Brain pericyte (primary cell): Measurements from ENCODE around the gene MAP2K5.

Source experiments
- DNase-seq: peaks from one replicate; pipeline ENCODE4 v3.0.0-alpha.2; 2012; ENCODE audit warnings: low read depth, low spot score

MAP2K5 gene

DNA sequence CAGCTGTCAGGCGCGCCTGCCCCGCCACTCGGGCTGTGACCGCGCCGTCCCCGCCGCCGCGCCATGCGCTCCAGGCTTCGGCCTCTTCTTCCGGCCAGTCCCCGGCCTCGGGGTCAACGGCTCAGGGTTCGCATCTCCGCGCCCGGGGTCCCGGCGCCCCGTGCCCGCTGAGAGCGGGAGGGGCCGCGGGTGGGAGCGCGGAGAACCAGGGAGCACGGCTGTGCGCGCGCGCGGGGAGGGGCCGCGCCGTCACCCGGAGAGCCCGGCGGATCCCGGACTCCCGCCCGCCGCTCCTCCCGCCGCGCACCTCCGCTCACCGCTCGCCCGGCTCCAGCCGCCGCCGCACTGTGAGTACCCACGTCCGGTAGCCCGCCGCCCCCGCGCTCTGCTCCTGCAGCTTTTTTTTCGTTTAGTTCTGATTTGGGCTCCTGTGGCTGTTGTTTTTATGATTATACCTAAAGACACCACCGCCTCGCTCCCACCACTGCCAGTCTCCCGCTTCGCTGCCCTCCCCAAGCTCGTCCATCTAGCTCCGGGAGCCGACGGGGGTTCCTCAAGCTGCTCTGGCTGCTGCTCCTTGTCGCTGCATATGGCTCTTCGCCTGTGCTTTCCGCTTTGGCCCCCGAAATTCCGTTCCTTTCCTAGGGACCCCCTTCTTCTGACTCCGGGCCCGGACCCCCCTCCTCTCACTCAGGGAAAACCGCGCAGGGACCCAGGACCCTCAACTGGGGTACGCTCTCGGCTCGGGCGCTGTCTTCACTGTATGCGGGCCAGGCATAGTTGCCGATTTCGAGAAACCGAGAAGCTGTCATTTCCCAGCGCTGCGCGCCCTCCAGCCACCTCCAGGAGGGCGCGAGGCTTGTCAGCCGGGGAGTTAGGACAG, 281.1 kb downstream of the MAP2K5 start:
- no peak for DNase-seq

DNA sequence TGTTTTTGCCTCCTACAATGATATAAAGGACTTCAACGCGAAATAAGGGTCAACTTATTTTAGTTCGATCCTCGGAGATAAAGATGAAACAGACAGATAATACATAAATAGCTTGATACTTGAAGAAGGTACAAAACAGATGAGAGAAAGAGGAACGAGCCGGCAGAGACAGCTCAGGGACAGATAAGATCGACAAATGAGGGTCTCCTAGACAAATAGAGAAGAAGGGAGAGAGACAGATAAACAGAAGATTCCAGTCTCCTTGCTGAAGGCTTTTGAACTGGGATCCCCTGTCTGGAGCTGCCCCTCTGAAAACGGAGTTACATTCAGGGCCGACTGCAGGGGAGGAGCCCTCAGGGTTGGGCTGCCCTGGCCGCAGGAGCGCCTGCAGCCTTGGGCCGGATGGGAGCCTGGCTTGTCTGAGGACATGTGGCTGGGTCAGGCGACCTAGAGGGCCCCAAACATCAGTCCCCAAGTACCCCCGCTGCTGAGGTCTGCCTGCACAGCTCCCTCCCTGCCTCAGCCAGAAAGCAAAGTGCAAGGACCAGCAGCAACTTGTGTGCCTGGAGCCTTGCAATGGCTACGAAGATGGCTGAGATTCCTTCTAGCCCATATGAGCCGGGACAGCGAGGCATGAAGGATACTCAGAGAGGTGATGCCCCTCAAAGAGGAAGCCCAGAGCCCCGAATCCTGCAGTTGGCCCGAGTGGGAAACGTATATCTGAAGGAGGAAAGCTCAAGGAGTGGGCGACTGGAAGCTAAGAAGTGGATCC, 281.9 kb downstream of the MAP2K5 start:
- DNase-seq, result no peak

DNA sequence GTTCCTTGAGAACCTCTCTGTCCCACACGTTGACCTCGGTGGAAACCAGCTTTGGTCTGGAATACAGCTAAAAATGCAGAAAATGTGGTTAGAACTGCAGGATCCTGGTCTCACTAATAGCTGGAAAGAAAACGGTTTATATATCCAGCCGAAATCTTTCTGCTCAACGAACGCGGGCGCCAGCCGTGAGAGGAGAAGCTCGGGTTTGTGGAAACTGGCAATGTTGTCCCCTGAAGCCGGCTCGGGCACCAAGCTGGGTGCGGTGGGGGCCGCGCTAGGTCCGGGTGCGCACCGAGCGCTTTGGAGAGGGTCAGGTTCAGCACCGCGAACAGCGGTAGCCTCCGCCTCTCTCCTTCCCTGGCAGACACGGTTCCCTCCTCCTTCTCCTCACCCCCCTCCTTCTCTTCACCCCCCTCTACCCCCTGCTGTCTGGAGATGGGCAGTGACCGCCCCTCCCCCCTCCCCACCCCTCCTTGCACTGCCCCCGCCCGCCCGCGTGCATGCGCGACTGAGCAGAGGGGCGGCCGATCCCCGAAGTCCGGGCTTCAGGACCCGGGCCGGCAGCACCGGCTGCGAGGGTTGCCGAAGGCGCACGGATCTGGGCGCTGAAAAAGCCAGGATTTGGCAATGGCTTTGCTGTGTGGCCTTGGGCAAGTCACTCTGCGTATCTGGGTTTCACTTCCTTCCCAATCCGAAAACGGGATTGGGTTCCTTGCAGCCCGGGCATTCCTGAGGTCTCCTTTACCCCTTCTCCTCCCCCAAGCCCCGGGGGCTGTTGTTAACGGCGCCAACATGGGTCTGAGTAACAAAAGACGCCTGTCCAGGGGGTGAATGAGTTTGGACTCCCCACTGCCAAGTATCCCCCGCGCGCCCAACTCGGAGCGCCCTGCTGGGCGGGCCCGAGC, 282.7 kb downstream of the MAP2K5 start, which contains the start of gene SKOR1:
SKOR1 (plus strand) TSS at position 534 of the 905 bp plus-strand sequence; CDS start at position 628, 94 bp downstream.
- no peak for DNase-seq

GRCh38 chr15:67825881-67826716, 283.6 kb downstream of the MAP2K5 start:
- DNase-seq, result no peak

DNA sequence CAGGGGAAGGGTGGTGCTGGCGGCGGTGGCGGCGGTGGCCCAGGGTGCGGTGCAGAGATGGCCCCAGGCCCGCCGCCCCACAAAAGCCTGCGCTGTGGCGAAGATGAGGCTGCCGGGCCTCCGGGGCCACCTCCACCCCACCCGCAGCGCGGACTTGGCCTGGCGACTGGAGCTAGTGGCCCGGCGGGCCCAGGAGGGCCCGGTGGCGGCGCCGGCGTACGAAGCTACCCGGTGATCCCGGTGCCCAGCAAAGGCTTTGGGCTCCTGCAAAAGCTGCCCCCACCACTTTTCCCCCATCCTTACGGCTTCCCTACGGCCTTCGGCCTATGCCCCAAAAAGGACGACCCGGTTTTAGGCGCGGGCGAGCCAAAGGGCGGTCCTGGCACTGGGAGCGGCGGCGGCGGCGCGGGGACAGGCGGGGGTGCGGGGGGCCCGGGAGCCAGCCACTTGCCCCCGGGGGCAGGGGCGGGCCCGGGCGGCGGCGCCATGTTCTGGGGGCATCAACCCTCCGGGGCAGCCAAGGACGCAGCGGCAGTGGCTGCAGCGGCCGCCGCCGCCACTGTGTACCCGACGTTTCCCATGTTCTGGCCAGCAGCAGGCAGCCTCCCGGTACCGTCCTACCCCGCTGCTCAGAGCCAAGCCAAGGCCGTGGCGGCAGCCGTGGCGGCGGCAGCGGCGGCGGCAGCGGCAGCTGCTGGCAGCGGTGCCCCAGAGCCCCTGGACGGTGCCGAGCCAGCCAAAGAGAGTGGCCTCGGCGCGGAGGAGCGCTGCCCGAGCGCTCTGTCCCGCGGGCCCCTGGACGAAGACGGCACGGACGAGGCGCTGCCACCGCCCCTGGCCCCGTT, 284.4 kb downstream of the MAP2K5 start:
- no peak for DNase-seq

DNA sequence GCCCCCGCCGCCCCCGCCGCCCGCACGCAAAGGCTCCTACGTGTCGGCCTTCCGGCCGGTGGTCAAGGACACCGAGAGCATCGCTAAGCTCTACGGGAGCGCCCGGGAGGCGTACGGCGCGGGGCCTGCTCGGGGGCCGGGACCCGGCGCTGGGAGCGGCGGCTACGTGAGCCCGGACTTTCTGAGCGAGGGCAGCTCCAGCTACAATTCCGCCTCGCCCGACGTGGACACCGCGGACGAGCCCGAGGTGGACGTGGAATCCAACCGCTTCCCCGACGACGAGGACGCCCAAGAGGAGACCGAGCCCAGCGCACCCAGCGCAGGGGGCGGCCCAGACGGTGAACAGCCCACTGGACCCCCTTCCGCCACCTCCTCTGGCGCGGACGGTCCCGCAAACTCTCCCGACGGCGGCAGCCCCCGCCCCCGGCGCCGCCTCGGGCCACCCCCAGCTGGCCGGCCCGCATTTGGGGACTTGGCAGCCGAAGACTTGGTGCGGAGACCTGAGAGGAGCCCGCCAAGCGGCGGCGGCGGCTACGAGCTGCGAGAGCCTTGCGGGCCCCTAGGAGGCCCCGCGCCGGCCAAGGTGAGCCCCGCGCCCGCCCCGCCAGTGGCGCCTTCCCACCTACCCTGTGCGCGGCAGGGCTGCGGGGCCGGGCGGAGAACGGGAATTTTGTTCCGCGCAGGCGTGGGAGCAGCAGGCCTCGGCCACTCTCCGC, 285.2 kb downstream of the MAP2K5 start:
- no peak for DNase-seq

- DNase-seq, result no peak
These were observed 285.9 kb downstream of the MAP2K5 start for GRCh38 chr15:67828278-67828968.

DNA sequence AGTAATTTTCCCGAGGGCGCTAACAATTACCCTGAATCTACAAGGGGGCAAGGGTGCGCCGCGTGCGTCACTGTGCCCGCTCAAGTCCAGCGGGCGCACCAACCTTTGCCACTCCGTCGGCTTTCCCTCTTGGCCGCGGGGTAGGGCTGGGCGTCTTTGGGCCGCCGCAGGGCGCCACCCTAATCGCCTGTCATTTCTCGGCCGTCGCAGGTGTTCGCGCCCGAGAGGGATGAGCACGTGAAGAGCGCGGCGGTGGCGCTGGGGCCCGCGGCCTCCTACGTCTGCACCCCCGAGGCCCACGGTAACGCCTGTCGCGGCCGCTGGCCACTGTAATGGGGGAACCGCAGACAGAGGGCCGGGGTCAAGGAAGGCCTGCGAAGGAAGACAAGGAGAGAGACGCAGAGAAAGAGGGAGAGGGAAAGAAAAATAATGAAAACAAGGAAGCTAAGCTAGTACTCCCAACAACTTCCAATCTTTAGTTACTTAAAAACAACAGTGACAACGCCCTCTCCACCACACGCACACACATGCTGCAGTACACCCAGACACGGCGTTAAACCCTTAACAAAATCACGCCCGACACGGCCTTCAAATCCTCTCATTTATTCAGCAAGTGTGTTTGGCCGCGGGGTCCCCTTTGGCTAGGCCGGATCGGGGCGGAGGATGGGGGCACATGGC, 286.6 kb downstream of the MAP2K5 start:
- no peak for DNase-seq

DNA sequence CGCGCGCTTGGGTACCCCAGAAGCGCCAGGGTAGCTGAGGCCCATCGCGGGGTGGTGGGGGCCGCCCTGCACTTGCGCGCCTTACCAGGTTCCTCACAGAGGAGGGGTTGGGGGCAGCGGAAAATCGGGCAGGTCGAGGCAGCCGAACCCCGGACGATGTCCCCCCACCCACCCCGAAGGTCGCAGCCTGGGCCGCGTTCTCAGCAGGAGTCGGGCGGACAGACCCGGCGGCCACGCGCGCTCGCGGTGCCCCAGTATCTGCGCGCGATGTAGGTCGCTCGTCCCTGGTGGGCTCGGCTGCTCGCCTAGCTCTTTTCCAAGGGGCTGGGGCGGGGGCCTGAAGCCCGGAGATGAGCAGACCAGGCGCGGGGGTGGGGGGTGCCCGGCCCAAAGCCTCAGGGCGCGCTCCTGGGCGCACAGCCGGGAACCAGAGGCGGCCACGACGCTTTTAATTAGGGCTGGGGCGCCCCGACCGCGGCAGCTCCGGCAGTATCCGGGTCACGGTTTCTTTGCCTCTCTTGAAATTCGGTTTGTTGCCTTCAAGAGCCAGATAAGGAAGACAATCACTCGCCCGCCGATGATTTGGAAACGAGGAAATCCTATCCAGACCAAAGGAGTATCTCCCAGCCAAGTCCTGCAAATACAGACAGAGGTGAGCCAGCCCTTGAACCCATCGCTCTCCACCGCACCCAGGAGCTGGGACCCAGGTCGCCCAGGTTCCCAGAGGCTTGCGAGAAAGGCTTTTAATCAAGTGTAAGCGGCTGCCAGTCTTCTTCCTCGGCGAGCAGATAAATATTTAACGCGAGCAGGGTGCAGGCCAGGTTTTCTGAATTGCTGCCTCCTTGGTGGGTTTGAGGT, 287.4 kb downstream of the MAP2K5 start:
- no peak for DNase-seq

DNA sequence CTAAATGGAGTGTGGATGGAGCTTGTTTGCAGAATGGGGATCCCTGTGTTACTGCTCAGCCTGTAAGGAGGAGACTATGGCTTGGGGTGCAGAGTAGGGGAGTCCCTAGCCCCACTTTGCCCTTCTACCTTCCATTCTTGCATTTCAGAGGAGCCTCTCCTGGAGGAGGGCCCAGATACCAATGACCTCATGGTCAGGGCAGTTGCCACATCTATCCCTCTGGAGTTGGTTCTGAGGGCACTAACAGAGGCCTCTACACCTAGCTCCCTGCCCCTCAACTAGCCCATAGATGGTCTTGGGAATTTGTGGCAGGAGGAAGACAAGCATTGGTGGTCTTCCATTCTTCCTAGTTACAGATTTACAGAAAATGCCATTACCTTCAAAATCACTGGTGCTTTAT, 288.9 kb downstream of the MAP2K5 start:
- DNase-seq, result no peak

DNA sequence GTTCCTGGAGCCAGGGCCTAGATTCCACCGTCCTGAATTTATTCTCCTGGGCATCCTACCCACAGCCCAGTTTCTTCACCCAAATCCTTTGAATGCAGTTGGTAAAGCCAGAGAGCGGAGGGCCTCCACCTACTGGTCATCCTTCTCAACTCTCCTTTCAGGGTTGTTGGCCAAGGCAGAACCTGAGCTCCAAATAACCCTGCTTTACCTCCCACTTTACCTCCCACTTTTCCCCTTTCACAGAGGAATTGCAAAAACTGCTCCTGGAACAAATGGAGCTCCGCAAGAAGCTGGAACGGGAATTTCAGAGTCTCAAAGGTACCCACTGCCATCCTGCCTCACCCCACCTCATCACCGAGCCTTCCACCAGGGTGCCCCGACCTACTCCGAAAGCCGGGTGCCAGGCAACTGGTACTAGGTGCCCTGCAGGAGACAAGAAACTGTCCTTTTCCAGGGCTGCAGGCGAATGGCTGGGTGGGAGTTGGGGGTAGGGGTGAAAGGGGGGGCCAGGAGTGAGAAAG, 289.6 kb downstream of the MAP2K5 start:
- DNase-seq, result no peak

DNA sequence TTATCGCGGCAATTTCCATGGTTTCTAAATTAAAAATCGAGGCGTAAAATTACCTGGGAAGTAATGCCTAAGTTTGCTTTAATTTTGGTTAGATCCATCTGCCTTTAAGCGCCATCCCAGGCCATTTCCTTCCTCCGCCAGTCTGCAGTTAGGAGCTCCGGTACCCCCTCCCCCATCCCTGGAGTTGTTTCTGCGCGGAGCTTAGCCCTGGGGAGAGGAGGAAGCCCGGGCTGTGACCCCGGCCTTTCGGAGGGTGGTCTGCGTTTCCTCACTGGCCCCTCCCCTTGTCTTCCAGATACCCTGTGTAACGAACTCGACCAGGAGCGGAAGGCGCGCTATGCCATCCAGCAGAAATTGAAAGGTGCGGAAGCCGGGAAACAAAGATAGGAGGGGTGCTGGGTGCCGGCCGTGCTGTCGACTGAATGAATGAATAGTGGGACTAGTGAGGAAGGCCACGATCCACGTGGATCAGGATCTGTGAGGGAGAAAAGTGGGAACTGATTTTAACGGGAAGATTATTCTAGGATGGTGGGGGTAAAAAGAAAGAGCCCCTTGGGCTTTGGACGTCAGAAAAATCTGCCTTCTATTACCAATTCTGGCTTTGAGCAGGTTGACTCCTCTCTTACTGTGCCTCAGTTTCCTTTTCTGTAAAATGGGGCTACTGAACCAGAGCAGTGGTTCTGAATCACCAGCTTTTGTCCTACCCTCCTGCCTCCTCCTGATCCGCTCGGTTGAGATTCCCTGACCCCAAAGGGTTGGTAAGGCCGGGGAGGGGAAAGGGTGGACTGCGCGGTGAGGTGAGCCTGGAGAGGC, 290.6 kb downstream of the MAP2K5 start:
- DNase-seq, result no peak

DNA sequence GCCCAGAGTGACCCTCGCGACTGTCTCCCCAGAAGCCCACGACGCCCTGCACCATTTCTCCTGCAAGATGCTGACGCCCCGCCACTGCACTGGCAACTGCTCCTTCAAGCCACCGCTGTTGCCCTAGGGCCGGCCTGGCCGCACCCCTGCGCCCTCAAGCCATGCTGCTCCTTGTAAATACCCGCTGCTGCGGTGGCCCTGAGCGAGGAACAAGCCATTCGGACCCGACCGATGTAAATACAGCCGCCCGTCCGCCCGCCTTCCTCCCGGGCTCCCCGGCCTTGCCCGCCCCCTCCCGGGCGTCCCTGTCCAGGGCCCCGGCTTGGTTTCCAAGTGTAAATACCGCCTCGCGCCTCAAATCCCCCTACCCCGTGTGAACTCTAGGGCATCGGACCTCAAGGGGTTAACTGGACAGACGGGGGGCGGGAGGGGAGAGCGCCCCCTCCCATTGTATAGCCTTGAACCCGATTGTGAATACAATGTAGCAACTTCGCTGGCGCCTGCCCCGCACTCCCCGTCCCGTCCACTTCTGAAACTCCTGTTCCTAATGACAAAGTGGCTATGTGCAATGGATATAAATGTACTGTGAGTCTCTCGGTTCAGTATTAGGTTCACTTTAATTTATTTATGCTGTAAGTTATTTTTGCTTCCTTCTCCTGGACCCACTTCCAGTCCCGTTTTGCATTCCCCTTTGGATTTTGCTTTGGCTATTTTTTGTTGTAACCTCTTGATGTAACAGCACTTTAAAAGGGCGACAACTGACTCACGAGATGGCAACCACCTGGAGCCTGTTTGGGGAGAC, 291.4 kb downstream of the MAP2K5 start:
- DNase-seq, result no peak

DNA sequence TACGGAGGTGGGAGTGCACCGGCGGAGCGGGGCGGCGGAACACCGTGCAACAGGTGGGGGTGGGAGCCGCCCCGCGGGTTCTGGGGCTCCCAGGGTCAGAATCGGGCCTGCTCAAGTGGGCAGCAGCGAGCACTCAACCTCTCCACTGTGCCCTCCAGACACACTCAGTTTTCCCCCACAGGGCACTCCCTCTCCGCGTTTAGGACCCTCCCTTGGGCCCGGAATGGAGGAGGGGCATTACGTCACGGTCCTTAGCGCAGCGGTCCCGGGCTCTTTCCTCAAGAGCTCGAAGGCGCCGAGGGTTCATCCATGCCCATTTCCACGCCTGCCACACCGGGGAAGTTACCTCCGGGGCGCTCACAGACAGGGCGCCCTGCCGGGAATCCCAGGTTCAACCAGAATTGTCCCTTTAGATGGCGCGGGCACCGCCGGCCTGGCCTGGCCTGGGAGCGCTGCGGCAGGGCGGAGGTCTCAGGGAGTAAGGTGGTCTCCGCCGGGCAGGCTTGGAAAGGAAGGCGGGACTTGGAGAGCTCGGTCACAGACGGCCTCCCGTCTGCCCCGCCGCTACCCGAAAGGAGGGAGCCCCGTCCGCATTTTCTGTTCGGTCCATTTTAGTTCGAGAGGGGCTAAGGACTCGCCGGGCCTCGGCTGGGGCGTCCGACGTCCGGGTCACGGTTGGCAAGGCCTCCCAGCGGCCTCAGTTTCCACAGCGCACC, 292.2 kb downstream of the MAP2K5 start:
- no peak for DNase-seq
